Heart right ventricle (tissue), 16 donors: ENCODE results near the gene TEX29. TPM values are rescaled to one million over a fixed set of nuclear protein-coding genes. Genes with fewer than 3 reads are reported as not detected.

Experiments used
- ATAC-seq, 8 donors: fragments of 200-7000 bp; cut with Tn5 transposase; one replicate each; pipeline ENCODE4 v1.9.1; 2020; ENCODE audit warnings: mild to moderate bottlenecking in 8 of 8, moderate library complexity in 8 of 8, moderate number of reproducible peaks in 1 of 8
- DNase-seq, 2 donors: peaks; one replicate each; pipeline ENCODE4 v3.0.0-alpha.2; 2020
- H3K27ac ChIP-seq, 10 donors: fragments of 200-600 bp; sonication (generic) in 2 of 10; one replicate each; pipeline versions ENCODE4 v1.5.0 to v1.8.0; 2020 to 2022; ENCODE audit warnings: mild to moderate bottlenecking in 3 of 10
- H3K27me3 ChIP-seq, 7 donors: fragments of 200-600 bp; one replicate each; pipeline ENCODE4 v1.8.0; 2021 to 2022; ENCODE audit warnings: mild to moderate bottlenecking in 2 of 7
- H3K36me3 ChIP-seq, 9 donors: fragments of 200-600 bp; sonication (generic) in 1 of 9; one replicate each; pipeline versions ENCODE4 v1.5.0 to v1.8.0; 2020 to 2022; ENCODE audit warnings: mild to moderate bottlenecking in 2 of 9
- H3K4me1 ChIP-seq, 9 donors: fragments of 200-600 bp; sonication (generic) in 1 of 9; one replicate each; pipeline versions ENCODE4 v1.5.0 to v1.8.0; 2020 to 2022; ENCODE audit warnings: mild to moderate bottlenecking in 4 of 9
- H3K4me3 ChIP-seq, 10 donors: fragments of 200-600 bp; sonication (generic) in 2 of 10; one replicate each; pipeline versions ENCODE4 v1.5.0 to v1.8.0; 2020 to 2022; ENCODE audit warnings: mild to moderate bottlenecking in 7 of 10, moderate library complexity in 2 of 10
- H3K9me3 ChIP-seq, 11 donors: fragments of 200-600 bp in 10 of 11; sonication (generic) in 2 of 11; one replicate each; pipeline versions ENCODE4 v1.5.0 to v1.8.0; 2013 to 2022; ENCODE audit warnings: mild to moderate bottlenecking in 2 of 11, control low read depth in 1 of 11, moderate library complexity in 1 of 11
- WGBS, 2 donors: extraction: QIAGEN DNeasy Blood & Tissue Kit; methylation state at CpG; one replicate each; pipeline ENCODE4 v1.1.7; 2013; ENCODE audit warnings: inconsistent platforms in 1 of 2; 5-methylcytosine and 5-hydroxymethylcytosine counted together
- intact Hi-C, 10 donors: fragments of 100-400 bp; cut with DNase I; formaldehyde crosslinking; loops; one replicate each; pipeline versions ENCODE4 v1.11.1 to v1.14.2; 2022
- polyA plus RNA-seq, 2 donors: library from polyadenylated mRNA; stranded (reverse); fragments of 200-250 nt; gene quantifications; one replicate each; pipeline ENCODE4 v1.2.3, GENCODE V29; 2013
- total RNA-seq, 10 donors: library from RNA; stranded (reverse); fragmentation: NEBNext Ultra II Directional in 3 of 10; extraction: Animal tissue kit (Norgen Biotek cat#: 25700) in 3 of 10; gene quantifications; one replicate each; pipeline versions ENCODE4 v1.2.1 to v1.2.4, GENCODE V29; 2021 to 2023
- TF ChIP-seq, protein P1 (sequence below), 9 donors: fragments of 200-600 bp; sonication (generic) in 2 of 9; IDR thresholded peaks; one replicate each; pipeline versions ENCODE4 v1.5.0 to v1.8.0; 2021 to 2022; ENCODE audit warnings: antibody characterized with exemption in 9 of 9, mild to moderate bottlenecking in 5 of 9, moderate library complexity in 1 of 9
- donor health status: Arrhythmogenic right ventricular cardiomyopathy.
- donor health status: ischemic (EF 13 %, LVEDD 7.1; RV severe dilation, severe dysfunction).
- donor health status: healthy with polysubstance abuse.
- donor health status: DM: no; HTN: yes; CAD: no.
- donor health status: DM: no; HTN: no; CAD: no.
- donor health status: ischemic (EF 25% LVEDD 6.9; RV normal size, moderate dysfunction).
- donor health status: ischemic (EF 25% LVEDD 5.7; RV mildly dilated, moderate dysfunction).
- donor health status: healthy.
- donor health status: DM: yes; HTN: yes; CAD: no.
- donor health status: Ischemic cardiomyopathy.
- donor health status: ischemic (EF 35%, LVEDD 5.7; RV mildly dilated, moderate dysfunction).
- donor health status: nonischemic (EF 11% LVEDD 7.7; RV severe dilation, severe dysfunction).
- donor health status: DM: yes; HTN: yes; CAD: no.
- donor health status: PGD.
- donor health status: ischemic (EF 29% LVEDD 5.4; RV normal size, mild dysfunction).
- donor health status: nonischemic (EF 23%, LVEDD 6.1; RV moderate dilation, normal function).

The TEX29 gene
- total and polyA plus RNA-seq, 12 donors: 0.22 to 1.1 (median 0.42) TPM; not detected in 6

DNA sequence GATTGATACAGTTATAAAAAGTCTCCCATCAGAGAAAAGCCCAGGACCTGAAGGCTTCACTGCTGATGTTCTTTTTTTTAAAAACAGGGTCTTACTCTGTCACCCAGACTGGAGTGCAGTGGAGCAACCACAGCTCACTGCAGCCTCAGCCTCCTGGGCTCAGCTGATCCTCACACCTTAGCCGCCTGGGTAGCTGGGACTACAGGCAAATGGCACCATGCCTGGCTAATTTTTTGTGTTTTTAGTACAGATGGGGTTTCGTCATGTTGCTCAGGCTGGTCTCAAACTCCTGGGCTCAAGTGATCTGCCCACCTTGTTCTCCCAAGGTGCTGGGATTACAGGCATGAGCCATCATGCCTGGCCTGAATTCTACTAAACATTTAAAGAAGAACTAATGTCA lies 33.1 kb downstream of the TEX29 start:
- Histone ChIP-seq H3K27me3 (peaks cover 0 to 3% (median 0%) of the 10 kb centered on the region in 7 donors), H3K36me3 (no peaks in the 10 kb centered on the region), H3K27ac (no peak overlapping the region), H3K9me3 (peaks cover 0 to 11% (median 0%) of the 10 kb centered on the region in 11 donors), H3K4me1 (no peaks in the 10 kb centered on the region), H3K4me3 (no peak overlapping the region)
- no peak for ATAC-seq
- intact Hi-C loops: no loop called here
- TF ChIP-seq, protein P1, sequence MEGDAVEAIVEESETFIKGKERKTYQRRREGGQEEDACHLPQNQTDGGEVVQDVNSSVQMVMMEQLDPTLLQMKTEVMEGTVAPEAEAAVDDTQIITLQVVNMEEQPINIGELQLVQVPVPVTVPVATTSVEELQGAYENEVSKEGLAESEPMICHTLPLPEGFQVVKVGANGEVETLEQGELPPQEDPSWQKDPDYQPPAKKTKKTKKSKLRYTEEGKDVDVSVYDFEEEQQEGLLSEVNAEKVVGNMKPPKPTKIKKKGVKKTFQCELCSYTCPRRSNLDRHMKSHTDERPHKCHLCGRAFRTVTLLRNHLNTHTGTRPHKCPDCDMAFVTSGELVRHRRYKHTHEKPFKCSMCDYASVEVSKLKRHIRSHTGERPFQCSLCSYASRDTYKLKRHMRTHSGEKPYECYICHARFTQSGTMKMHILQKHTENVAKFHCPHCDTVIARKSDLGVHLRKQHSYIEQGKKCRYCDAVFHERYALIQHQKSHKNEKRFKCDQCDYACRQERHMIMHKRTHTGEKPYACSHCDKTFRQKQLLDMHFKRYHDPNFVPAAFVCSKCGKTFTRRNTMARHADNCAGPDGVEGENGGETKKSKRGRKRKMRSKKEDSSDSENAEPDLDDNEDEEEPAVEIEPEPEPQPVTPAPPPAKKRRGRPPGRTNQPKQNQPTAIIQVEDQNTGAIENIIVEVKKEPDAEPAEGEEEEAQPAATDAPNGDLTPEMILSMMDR (IDR thresholded peaks at IDR 0.05): no peak
- WGBS, 2 donors: 76 to 81% methylated on average over 2 of the region's 2 CpGs
- no peak for DNase-seq

DNA sequence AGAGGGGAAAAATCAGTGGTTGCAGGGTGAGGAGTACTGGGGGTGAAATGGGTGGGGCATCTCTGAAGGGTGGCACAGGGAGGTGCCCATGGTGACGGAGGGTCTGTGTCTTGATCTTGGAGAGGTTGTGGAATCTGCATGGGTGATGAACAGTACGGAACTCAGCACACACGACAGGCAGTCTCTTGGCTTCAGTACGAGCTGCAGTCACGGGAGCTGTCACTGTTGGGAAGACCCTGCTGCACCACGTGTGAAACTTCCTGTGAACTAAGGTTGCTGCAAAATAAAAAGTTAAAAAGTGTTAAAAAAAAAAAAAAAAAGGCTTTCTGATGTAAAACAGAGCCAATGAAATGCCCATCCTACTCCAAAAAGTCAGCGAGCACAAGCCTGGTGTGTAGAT lies 34.3 kb downstream of the TEX29 start:
- ATAC-seq: no peak
- Histone ChIP-seq H3K27ac (no peak overlapping the region), H3K27me3 (peaks cover 0 to 4% (median 0%) of the 10 kb centered on the region in 7 donors), H3K9me3 (peaks cover 0 to 7% (median 0%) of the 10 kb centered on the region in 11 donors), H3K4me1 (no peaks in the 10 kb centered on the region), H3K4me3 (no peak overlapping the region), H3K36me3 (no peaks in the 10 kb centered on the region)
- no peak for DNase-seq
- 58 to 61% methylated on average over 7 of the region's 7 CpGs for WGBS, 2 donors
- TF ChIP-seq, protein P1 (IDR thresholded peaks at IDR 0.05): no peak
- intact Hi-C loops: no loop called here

DNA sequence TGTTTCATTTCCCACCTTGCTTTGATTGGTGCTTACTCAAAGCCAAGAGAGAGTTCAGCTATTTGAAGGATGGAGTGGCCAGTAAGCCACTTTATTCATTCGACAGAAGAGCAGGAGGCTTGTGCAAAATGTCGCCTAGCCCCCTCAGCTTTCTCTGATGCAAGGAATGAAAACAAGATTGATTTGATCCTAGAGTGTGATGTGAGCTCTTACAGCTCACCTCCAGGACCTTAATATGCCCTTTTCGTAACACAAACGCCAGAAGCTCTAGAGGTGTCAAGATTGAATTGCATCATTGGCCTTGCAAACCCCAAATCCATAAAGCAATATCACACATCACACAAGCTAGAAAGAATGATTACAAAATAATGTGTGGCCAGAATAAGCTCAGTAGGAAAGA lies 36.4 kb downstream of the TEX29 start:
- Histone ChIP-seq H3K4me1 (no peaks in the 10 kb centered on the region), H3K36me3 (no peaks in the 10 kb centered on the region), H3K9me3 (peaks cover 0 to 7% (median 0%) of the 10 kb centered on the region in 11 donors), H3K4me3 (no peak overlapping the region), H3K27ac (no peak overlapping the region), H3K27me3 (peaks cover 0 to 20% (median 7%) of the 10 kb centered on the region in 7 donors)
- WGBS, 2 donors: 84 to 89% methylated on average over 4 of the region's 4 CpGs
- intact Hi-C loops: no loop called here
- TF ChIP-seq, protein P1 (IDR thresholded peaks at IDR 0.05): no peak
- DNase-seq (no peak), ATAC-seq (no peak)

DNA sequence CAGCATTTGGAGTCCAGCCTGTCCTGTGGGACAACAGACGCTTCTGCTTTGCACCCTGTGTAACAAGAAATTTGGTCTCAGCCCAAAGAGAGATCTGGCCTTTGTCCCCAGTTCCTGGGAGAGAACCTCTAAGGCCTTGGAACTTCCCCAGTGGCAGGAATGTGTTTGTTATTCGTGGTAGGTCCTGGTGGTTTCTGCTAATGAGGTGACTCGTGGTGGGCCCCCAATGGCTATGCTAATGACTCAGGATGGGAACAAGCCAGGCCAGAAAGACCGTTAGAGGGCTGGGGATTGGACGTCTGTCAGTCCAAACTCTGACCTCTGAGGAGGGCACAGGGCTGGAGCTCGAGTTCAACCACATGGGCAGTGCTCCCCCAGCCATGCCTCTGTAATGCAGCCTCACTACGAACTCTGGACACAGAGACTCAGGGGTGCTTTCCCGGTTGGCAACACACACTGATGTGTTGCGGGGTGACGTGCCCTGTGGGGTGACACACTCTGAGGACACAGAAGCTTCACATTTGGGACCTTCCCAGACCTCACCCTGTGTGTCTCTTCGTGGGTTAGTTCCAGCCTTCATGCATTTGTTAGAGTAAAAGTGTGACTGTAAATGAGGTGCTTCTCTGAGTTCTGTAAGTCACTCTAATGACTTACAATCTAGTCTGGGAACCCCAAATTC lies 38.9 kb downstream of the TEX29 start:
- Histone ChIP-seq H3K4me1 (no peaks in the 10 kb centered on the region), H3K4me3 (no peak overlapping the region), H3K36me3 (no peaks in the 10 kb centered on the region), H3K9me3 (no peaks in the 10 kb centered on the region), H3K27ac (no peak overlapping the region), H3K27me3 (peaks cover 0 to 28% (median 22%) of the 10 kb centered on the region in 7 donors)
- TF ChIP-seq, protein P1 (IDR thresholded peaks at IDR 0.05): no peak
- DNase-seq: no peak
- peak in 1 of 8 donors; percentile 62 for ATAC-seq
- intact Hi-C loops: no loop called here
- 54 to 61% methylated on average over 11 of the region's 11 CpGs for WGBS, 2 donors
